ENCODE measurements around the gene SORCS2. TPM values are rescaled to one million over a fixed set of nuclear protein-coding genes. Genes with fewer than 3 reads are reported as not detected.

SORCS2 gene
- total RNA-seq, 6 donors from 2014 or later: 2.2 to 28.3 (median 7.2) TPM

DNA sequence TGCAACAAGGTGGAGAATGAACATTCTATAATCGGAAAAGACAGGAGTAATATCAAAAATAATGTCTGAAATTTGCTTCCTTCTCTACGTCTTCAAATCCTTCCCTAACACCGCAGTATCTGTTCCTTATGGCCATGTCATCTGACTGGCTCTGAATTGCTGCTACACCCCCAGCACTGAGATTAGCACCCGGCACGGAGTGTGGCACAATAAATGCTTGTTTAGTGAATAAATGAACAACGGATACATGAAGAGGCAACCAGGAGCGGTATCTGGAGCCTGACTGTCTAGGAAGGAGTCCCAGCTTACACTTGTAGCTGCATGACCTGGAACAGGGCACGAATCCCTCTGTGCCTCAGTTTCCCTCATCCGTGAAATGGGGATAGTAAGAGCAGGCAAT lies 583.1 kb downstream of the SORCS2 start:
- TF ChIP-seq EP300 (IDR thresholded peaks at IDR 0.05) (no peak), POLR2AphosphoS5 (IDR thresholded peaks at IDR 0.05) (no peak), POLR2A (IDR thresholded peaks at IDR 0.05) (no peak)
- TF ChIP-seq, protein P1, sequence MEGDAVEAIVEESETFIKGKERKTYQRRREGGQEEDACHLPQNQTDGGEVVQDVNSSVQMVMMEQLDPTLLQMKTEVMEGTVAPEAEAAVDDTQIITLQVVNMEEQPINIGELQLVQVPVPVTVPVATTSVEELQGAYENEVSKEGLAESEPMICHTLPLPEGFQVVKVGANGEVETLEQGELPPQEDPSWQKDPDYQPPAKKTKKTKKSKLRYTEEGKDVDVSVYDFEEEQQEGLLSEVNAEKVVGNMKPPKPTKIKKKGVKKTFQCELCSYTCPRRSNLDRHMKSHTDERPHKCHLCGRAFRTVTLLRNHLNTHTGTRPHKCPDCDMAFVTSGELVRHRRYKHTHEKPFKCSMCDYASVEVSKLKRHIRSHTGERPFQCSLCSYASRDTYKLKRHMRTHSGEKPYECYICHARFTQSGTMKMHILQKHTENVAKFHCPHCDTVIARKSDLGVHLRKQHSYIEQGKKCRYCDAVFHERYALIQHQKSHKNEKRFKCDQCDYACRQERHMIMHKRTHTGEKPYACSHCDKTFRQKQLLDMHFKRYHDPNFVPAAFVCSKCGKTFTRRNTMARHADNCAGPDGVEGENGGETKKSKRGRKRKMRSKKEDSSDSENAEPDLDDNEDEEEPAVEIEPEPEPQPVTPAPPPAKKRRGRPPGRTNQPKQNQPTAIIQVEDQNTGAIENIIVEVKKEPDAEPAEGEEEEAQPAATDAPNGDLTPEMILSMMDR (IDR thresholded peaks at IDR 0.05): no peak
- no peak overlapping the region for H3K27ac ChIP-seq
- peaks cover 0 to 54% (median 14%) of the 10 kb centered on the region in 4 donors for H3K36me3 ChIP-seq
- WGBS, 2 donors: 90 to 94% methylated on average over 9 of the region's 9 CpGs
- H3K9me3 ChIP-seq: no peaks in the 10 kb centered on the region
- DNase-seq: no peak
- ATAC-seq (ENCODE audit: low FRiP score in 2 of 2): no peak
- no peak overlapping the region for H3K4me3 ChIP-seq
- peaks cover 0 to 14% (median 2%) of the 10 kb centered on the region in 4 donors for H3K4me1 ChIP-seq
- no peaks in the 10 kb centered on the region for H3K27me3 ChIP-seq

DNA sequence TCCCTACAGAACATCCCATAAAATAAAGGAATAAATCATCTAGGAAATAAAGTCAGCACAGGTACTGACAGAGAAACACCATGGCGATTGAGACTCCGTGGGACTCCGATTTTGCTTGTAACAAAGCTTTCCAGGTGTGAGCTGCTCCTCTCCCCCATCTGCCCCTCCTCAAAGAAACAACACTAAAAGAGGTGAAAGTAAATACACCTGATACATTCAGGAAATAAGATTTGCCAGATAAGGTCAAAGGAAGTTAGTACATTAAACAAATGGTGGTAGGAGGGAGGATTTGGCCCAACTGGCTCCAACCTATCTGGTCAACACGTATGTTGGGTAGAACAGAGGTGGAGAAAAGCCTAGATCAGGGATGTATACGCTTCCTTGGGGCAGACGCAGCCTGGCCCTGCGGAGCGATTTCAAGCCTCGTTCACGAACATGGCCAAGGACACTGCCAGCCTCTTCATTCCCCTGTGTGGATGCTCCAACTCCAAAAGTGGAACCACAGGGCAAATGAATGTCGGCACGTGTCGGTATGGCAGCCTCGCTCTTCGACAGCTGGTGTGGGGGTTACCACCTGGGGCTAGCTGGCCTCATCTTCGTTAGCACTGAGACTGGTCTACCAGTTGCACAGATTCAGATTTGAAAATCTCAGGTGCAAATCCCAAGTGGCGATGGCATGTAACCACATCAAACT lies 584.8 kb downstream of the SORCS2 start:
- TF ChIP-seq EP300 (IDR thresholded peaks at IDR 0.05) (no peak), POLR2A (IDR thresholded peaks at IDR 0.05) (no peak), POLR2AphosphoS5 (IDR thresholded peaks at IDR 0.05) (no peak)
- TF ChIP-seq, protein P1 (IDR thresholded peaks at IDR 0.05): no peak
- Histone ChIP-seq H3K27ac (no peak overlapping the region), H3K4me1 (peaks cover 11 to 27% (median 13%) of the 10 kb centered on the region in 4 donors), H3K36me3 (peaks cover 0 to 39% (median 10%) of the 10 kb centered on the region in 4 donors), H3K4me3 (no peak overlapping the region), H3K27me3 (no peaks in the 10 kb centered on the region), H3K9me3 (no peaks in the 10 kb centered on the region)
- WGBS, 2 donors: 91 to 93% methylated on average over 17 of the region's 17 CpGs
- DNase-seq (peak in 1 of 2 donors; percentile 3), ATAC-seq (ENCODE audit: low FRiP score in 2 of 2) (no peak)

DNA sequence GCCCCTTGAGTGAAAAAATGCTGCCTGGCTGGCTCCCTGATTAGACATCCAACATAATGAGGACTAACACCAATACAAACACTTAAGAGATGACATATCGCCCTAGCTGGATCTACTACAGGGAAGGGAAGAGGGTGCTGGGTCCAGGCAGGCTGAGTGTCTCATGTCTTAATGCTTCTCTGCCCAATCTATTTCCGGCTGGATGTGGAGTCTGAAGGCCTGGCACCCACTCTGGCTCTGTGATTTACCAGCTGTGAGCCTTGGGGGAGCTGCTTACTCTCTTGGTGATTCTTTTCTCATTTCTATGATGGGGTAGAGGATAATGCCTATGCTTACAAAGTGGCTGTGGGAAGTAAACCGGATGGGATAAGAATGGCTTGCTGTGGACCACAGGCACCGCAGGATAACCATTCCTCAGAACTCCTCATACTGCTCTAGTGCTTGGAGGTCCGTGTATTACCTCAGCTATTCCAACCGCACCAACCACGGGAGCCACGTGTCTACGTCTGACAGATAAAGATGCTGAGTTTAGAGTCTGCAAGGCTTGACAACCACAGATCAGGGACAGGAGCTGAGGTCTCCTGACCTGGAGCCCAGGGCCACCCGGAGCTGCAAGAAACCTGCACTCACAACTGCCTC lies 585.7 kb downstream of the SORCS2 start:
- Histone ChIP-seq H3K36me3 (peaks cover 0 to 36% (median 9%) of the 10 kb centered on the region in 4 donors), H3K27ac (peak overlapping the region; percentile 40 to 86 (median 64)), H3K4me3 (peak overlapping the region in 2 of 4 donors; percentile 29 to 30), H3K9me3 (no peaks in the 10 kb centered on the region), H3K27me3 (no peaks in the 10 kb centered on the region), H3K4me1 (peaks cover 11 to 29% (median 15%) of the 10 kb centered on the region in 4 donors)
- ATAC-seq (ENCODE audit: low FRiP score in 2 of 2) (no peak), DNase-seq (peak in 1 of 2 donors; percentile 14)
- WGBS, 2 donors: 88 to 94% methylated on average over 9 to 10 of the region's 10 CpGs
- TF ChIP-seq POLR2A (IDR thresholded peaks at IDR 0.05) (no peak), EP300 (IDR thresholded peaks at IDR 0.05) (no peak), POLR2AphosphoS5 (IDR thresholded peaks at IDR 0.05) (no peak)
- TF ChIP-seq, protein P1 (IDR thresholded peaks at IDR 0.05): no peak

DNA sequence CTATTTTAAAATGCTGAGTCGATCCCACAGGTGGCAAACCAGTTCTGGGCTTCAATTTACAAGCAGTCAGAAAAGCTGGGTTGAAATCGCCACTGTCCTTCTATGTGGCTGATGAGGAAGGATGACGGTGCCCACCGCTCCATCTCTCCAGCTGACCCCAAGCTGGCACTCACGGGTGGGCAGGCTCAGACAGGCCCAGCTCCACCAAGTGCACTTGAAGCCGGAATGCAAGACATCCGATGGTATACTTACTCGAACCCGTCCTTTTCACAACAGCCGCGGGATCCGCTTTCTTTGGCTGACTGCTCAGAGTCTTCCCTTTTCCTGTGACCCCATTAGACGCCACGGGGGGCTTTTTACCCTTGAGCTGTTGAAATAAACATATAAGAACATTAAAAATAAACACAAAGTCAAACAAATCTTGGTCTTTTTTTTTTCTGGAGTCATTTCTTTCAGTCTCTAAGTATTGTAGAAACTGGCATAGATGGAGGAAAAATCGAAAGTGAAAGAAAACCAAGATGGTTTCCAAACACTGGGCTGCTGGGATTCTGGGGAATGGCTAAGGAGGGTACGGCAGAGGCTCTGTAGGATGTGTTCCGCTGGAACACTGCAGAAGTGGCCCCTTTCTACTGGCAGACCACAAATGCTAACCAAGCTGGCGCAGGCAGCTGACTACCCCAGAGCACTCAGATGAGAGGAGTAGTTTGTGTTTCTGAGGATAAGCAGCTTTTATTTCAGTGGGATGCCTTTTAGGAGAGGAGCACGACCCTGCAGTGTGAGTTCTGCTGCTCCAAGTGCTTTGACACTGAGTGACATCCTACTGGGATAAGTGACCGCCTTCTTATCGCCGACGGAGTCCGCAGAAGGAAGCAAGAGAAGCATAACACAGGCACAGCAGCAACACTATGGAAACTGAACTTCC lies 586.4 kb downstream of the SORCS2 start:
- 74 to 78% methylated on average over 21 to 24 of the region's 24 CpGs for WGBS, 2 donors
- Histone ChIP-seq H3K27me3 (no peaks in the 10 kb centered on the region), H3K36me3 (peaks cover 0 to 31% (median 8%) of the 10 kb centered on the region in 4 donors), H3K27ac (peak overlapping the region; percentile 40 to 86 (median 64)), H3K9me3 (no peaks in the 10 kb centered on the region), H3K4me1 (peaks cover 11 to 29% (median 15%) of the 10 kb centered on the region in 4 donors), H3K4me3 (peak overlapping the region in 3 of 4 donors; percentile 12 to 30 (median 29))
- TF ChIP-seq POLR2A (IDR thresholded peaks at IDR 0.05) (no peak), EP300 (IDR thresholded peaks at IDR 0.05) (no peak), POLR2AphosphoS5 (IDR thresholded peaks at IDR 0.05) (no peak)
- TF ChIP-seq, protein P1 (IDR thresholded peaks at IDR 0.05): no peak
- no peak for ATAC-seq (ENCODE audit: low FRiP score in 2 of 2)
- peak in 1 of 2 donors; percentile 15 for DNase-seq
